GM19239 (cell line): ENCODE data around the gene KIF4A.

Source experiments
- DNase-seq: peaks from one replicate; pipeline ENCODE4 v3.0.0; 2011; ENCODE audit warnings: low spot score; ENCODE audit not compliant: insufficient read length
- FAIRE-seq: peaks from 2 replicates; lab custom pipeline; 2011; peaks lifted over from hg19 to GRCh38; lab: Jason Lieb, UNC

KIF4A gene

DNA sequence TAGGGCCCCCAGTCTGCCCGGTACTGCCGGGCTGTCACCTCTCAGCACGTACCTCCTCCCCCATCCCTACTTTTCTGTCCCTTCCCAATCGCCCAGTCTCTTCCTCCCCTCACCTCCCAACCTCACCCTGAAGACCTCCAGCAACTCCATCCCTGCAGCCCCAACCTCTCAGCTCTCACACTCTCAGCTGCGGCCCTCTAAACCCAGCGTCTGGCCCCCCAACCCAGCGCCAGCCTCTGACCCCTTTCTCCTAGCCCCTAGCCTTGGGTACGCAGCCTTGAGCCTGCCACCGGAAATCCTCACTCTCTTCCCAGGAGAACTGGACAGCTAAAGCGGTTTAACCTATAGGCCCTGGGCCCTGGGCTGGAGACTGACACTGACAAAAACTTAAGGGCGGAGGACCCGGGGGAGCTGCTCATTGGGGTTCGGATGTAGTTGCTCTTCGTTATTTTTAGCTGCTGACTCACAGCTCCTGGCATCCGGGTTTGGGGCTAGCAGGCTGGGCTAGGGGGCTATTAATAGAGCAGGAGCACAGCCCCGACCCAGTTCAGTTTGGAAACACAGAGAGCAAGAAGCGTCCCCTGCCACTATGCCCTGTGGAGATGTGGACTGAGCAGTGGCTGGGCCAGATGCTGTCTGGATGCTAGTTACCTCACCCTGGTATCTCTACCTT is 145.1 kb downstream of the KIF4A start:
- DNase-seq = no peak
- peak; percentile 74 for FAIRE-seq

DNA sequence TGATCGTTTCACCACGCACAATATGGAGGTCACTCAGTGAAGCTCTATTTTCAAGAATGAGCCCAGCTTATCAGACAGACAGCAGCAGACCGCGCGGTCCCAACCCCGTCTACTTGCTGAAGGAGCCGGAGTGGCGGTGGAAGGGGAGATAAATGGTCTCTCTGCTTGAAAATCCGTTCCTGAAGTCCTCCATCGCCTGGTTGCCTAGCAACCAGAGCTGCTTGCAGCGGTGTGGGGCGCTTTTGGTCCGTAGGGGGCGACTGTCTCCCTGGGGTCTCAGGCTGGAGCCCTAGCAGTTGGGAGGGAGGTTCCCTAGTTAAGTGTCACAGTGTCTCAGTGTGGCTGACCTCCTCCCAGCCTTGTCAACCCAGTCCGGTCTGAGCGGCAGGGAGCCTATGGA is 146.4 kb downstream of the KIF4A start:
- DNase-seq = no peak

DNA sequence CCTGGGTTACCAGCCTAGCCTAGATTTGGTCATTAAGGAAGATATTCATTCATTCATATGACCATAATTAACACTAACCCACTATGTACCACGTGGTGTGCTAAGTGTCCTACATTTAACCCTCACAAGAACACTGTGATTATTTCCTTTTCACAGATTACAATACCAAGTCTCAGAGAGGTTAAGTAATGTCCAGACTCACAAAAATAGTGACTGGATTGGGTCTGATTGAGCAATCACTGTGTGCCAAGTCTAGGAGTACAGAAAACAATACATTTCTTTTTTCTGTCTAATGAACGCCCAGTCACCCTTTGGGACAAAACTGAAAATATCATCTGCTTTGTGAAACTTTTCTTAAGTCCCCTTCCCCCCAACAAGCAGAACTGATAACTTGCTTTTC is 147.1 kb downstream of the KIF4A start:
- DNase-seq (no peak), FAIRE-seq (no peak)

More for the DNA sequence above, 146.4 kb downstream of the KIF4A start:
- FAIRE-seq = peak; percentile 33

DNA sequence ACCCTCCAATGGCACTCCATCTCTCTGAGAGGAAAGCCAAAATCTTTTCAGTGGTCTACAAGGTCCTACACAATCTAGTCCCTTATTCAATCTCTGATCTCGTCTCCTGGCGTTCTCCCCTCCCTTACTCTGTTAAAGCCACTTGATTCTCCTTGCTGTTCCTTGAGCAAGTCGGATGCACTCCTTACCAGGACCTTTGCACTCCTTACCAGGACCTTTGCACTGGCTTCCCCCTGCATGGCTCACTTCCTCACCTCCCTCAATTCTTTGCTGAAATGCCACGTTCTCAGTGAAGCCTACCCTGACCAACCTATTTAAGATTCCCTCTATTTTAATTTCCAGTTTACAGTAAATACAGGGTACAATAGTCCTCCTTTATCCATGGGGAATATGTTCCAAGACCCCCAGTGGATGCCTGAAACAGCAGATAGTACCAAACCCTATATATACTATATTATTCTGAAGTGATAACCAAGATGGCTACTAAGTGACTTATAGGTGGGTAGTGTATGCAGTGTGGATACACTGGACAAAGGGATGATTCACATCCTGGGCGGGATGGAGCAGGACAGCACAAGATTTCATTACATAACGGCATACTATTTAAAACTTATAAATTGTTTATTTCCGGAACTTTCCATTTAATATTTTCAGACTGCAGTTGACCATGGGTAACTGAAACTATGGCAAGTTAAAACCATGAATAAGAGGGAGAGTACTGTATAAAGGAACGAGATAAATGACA is 148.2 kb downstream of the KIF4A start:
- no peak for FAIRE-seq
- DNase-seq = no peak

DNA sequence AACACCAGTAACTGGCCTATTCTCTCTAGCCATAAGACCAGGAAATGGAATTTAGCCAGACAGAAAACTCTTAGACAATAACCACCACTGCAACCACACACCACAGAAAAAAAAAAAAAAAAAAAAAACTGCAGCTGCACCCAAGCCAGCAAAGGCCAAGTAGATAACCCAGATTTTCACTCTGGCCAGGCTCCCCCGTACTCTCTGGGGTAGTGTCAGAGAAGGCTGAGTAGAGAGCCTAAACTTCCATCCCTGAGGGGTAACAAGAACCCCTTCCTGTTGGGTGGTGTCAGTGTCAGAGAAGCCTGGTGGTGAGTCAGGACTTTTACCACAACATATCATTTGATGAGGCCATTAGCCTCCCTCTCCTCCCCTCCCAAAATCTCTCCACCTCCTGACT is 149.1 kb downstream of the KIF4A start:
- FAIRE-seq = no peak

DNA sequence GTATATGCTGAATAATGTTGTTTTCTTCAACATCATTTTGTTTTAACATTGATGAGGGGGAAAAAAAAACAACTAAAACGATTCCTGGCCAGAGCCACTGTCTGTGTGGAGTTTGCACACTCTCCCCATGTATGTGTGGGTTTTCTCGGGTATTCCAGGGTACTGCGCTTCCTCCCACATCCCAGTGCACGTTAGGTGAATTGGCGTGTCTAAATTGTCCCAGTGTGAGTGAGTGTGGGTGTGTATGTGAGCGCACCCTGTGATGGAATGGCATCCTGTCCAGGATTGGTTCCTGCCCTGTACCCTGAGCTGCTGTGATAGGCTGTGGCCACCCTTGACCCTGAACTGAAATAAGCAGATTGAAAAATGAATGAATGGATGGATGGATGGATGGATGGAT is 152.3 kb downstream of the KIF4A start:
- FAIRE-seq (no peak), DNase-seq (no peak)

More for the DNA sequence above, 149.1 kb downstream of the KIF4A start:
- no peak for DNase-seq

DNA sequence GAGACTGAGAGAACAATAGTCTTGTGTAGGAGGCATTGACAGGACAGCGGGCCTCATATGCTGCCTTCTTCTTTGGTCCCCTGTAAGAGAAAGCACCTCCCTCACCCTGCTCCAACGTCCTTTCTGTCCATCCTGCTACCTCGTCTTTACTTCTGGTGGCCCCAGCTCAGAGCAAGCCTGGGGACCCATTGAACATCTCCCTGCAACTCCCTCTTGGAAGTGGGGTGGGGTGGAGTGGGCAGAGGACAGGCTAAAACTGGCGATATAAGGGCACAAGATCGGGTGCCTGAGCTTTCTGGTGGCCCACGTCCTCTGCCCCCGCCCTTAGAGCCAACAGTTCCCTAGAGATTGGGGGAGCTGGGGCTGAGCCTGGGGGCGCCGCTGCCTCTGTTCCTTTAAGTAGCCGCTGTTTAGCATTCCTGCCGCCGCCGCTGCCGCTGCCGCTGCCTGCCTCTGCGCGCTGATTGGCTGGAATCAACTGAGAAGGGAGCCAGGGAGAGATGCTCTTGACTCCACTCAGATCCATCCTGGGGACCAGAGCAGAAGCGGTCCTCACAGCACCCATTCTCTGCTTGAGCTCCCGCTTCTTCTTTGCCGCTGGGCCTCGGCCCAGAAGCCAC is 154.5 kb downstream of the KIF4A start, which contains the start of gene DLG3:
Gene DLG3, plus strand, starts transcription at position 510 of the 620 bp plus-strand sequence. CDS start 367 bp downstream, outside the sequence.
- FAIRE-seq (no peak), DNase-seq (no peak)

DNA sequence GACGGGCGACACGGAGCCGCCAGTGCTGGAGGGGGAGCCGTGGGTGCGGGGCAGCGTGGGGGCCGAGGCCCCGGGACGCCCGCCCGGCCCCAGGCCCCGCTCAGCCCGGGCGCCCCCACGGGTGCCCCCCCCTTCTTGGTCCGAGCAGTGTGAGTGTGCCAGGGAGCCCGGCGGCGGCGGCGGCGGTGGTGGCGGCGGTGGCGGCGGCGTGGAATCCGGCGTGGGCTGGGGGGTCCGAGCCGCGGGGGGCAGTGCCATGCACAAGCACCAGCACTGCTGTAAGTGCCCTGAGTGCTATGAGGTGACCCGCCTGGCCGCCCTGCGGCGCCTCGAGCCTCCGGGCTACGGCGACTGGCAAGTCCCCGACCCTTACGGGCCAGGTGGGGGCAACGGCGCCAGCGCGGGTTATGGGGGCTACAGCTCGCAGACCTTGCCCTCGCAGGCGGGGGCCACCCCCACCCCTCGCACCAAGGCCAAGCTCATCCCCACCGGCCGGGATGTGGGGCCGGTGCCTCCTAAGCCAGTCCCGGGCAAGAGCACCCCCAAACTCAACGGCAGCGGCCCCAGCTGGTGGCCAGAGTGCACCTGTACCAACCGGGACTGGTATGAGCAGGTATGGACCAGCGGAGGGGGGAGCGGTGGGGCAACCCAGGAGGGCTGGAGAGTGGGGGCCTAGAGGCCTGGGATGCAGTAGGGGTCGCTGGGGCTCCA is 155.2 kb downstream of the KIF4A start:
- no peak for FAIRE-seq
- DNase-seq = no peak

DNA sequence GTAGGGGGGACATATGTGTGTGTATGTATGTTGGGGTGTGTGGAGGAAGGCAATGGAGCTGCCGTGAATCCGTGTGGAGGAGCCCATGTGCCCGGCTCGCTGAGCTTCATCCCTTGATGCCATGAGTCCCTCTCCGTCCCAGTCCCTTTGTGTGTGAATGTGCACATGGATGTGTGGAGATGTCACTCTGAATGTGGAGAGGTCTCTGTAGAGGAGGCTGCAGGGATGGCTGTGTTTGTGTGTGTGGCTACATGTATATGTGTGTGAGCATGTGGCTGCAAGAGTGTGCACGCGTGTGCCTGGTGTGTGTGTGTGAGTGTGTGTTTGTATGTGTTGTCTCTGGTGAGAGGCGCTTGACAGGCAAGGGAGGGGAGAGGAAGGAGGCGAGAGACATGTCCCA is 156.0 kb downstream of the KIF4A start:
- FAIRE-seq = no peak
- DNase-seq = no peak

DNA sequence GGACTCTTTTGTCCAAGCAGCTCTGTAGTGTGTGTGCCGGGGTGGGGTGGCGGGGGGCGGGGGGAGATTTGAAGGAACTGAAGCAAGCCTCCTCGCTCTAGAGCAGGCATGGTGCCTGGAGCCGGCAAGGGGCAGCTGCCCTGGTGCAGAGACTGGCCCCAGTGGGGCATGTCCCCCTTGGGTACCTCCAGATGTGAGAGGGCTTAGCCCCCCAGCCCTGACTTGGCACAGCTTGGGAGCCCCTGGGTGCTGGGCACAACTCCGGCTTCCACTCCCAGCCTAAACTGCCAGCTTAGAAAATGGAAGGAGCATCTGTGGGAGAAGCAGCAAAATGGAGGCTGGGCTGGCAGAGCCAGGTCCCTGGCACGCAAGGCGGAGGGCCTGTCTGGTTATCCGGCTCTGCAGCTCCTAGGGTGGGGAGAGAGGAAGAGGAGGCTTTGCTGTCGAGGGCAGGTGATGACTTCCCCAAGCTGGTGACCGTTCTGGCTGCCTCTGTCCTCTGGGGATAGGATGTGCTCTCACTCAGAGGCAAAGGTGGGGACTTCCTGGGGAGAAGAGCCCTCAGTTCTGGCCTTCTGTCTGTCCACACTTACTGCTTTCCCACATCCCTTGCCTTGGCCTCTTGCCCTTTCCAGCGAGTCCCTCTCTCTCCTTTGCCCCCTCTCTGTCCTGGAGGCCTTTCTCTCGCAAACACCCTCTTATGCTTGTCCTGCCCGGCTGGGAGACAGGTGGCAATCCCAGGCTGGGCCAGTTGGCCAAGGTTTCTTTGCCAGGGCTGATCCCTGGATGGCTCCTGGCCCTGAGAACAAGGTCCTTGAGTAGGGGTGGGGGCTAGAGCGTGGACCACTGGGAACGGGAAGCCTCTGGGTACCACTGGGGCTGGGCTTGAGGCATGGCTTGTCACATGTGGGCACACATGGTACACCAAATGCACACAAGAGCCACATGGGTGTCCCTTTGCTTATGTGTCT is 156.8 kb downstream of the KIF4A start:
- FAIRE-seq = no peak
- no peak for DNase-seq

DNA sequence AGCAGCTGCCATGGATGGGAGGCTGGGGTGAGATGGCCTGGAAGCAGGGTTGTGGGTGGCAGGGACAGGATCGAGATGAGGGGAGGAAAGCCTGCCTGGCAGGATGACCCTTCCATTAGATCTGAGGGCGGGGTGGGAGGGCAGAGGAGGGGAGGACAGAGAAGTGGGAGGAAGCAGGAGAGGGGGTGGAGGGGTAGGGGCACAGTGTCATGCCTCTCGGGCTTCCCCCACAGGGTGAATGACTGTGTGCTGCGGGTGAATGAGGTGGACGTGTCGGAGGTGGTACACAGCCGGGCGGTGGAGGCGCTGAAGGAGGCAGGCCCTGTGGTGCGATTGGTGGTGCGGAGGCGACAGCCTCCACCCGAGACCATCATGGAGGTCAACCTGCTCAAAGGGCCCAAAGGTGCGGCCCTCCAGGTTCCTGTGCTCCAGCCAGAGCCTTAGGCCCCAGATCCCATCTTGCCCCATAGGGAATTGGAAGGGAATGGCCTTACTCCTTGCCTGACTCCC is 159.6 kb downstream of the KIF4A start:
- no peak for FAIRE-seq
- DNase-seq = no peak

DNA sequence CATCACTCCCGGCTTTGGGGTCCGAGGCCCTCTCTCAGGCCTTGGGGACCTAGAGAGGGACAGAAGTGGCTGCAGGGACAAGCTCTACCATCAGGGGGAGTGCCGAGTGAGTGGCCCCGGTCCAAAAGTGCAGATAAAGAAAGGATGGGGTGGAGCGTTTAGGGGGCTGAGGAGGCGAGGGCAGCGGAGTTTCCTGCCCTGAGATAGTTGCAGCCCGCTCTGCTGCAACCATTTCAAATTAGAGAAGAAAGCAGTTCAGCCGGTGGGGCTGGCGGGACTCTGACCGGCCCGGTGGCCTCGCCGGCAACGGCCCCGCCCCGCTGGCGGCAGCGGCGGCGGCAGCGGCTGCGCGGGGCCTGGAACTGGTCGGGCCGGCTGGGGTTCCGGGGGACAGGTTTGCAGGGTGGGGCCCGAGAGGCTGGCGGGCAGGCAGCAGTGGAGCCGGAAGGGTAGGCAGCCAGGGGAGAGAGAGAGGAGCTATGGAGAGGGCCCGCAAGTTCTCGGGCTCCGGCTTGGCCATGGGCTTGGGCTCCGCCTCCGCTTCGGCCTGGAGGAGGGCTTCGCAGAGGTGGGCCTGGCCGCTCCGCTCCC is 162.3 kb downstream of the KIF4A start:
- DNase-seq = peak; percentile 50
- peak; percentile 97 for FAIRE-seq

DNA sequence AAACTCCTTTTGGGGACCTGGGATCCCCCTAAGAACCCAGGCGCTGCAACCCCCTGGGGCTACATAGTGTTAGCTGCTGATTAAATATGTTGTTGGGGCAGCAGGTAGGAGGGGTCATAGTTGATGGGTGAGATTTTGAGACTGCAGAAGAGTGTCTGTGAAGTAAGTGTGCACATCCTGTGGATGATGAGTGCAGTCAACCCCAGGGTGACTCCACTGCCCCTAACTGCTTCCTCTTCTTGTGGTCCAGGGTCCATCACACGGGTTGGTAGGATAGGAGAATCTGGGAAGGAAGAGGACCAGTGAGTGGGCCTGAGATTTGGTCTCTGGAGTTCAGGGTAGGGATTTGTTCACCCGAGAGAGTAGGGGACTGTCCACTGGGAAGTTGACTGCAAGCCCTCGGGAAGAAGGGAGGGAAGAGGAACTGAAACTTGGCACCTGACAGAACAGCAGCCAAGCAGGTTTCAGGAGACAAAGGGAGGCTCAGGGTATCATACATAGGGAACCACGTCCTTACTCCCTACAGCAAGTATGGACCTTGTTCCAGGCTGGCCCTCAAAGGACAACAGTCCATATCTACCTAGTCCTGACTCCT is 163.2 kb downstream of the KIF4A start:
- no peak for DNase-seq
- peak; percentile 77 for FAIRE-seq

DNA sequence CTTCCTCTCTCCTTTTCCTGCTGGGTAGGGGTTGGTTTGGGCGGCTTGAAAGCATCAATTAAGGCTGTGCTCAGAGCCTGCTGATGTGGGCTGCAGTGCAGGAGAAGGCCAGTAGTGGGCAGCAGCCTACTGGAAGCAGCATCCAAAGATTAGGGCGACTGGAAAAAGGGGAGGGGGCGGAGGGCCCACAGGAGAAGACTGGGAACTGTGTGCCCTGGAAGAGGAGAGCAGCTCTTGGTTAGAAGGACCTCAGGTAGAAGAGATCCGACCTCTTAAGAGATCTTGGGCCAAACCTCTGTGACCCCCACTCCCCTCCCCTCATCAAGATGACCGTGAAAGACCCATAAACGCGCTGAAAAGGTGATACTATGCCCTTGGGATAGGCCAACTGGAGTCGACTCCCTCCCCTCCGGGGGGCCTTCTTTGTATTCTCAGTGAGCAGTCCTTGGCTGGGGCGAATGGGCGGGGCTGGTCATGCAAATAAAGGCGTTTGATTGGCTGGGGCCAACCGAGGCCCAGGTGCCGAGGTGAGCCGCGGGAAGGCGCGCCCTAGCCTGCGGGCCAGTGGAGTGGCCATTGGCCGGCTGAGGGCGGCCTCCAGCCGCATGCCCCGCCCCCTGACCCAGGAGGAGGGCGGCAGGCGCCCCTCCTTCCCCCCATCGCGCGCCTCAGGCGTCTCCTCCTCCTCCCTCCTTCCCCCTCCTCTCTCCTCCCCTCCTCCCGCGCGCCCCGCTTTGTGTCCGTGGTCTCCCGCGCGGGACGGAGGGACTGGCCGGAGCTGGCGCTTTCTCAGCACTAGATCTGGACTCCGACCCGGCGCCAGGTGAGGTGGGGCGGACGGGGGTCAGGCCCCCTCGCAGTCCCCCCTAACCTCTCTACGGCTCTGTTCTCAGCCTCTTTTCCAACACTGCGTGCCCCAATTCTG is 164.8 kb downstream of the KIF4A start:
- DNase-seq (peak; percentile 54), FAIRE-seq (peak; percentile 99)

DNA sequence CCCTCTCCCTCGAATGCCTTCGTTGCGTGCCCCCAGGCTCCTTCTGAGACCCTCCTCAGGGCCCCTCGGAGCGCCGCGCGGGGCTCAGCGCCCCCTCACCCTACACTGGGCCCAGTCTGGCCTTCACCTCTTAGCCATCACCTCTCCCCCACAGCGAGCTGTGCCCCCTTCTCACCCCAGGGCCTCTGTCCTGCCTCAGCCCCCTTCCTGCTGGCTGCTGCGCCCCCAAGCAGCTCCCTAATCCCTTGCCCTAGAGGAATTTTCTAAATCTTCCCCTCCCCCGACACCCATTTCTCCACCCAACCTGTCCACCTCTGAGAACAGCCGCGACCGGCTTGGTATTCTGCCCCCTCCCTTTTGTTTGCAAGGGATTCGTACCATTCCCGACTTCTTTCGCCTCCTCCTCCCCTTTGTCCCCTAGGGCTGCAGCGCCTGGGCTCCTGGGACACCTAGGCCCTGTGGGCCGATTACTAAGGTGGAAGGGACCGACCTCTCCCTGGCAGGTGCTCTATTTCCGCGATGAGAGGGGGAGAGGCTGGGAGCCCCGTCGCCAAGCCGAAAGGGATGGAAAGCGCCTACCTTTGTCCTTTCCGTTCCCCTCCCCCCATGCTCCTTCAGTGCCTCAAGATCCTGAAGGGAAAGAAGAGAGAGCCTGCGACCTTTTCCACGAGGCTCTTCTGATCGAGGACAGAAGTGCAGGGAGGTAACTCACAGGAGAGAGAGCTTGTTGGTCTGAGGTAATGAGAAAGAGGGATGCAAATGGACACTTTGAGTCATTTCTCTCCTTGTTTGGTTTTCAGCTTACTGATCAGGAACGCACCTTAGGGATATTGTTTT is 165.7 kb downstream of the KIF4A start:
- FAIRE-seq = peak; percentile 96
- DNase-seq = no peak

DNA sequence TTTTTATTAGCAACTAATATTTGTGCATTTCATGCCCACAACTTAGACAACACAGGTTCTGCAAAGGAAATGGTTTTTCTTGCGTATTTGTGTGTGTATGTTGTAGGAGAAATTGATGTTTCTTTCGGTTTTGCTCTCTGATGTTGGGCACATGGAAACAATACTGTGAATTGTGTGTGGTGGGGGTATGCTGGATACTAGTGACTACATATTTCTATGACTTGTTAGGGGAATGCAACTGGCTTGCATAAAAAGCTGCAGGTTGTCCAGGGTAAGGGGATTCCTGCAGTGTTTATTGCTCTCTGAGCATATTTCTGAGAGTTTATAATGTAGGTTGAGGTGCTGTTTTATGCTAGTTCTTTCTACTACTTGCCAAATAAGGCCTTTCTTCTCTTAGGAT is 166.4 kb downstream of the KIF4A start:
- DNase-seq (no peak), FAIRE-seq (peak; percentile 95)

DNA sequence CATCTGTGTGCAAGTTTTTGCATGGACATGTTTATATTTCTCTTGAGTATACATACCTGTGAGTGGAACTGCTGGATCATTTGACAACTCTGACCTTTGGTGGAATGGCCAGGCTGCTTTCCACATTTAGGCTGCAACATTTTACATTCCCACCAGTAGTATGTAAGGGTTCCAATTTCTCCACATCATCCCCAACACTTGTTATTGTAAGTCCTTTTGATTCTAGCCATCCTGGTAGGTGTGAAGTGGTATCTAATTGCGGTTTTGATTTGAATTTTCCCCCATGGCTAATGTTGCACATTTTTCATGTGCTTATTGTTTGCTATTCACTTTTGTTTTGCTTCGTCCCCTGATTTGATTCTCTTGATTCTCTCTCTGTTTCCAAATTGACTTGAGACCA is 171.1 kb downstream of the KIF4A start:
- no peak for DNase-seq
- no peak for FAIRE-seq
